IMR-90 (cell line): Measurements from ENCODE around the gene GCK. TPM values are rescaled to one million over a fixed set of nuclear protein-coding genes. Genes with fewer than 3 reads are reported as not detected.

Experiments used
- ATAC-seq: fragments of 200-7000 bp; cut with Tn5 transposase; 2 replicates; pipeline ENCODE4 v1.9.1; 2020; ENCODE audit warnings: low read depth, mild to moderate bottlenecking, moderate library complexity
- BruUV-seq: library from RNA; stranded (reverse); fragments of 400-500 nt; replicated peaks from 2 replicates; lab custom pipeline; 2021; lab: Mats Ljungman, UMichigan
- CTCF ChIA-PET: fragments of 300-600 bp; formaldehyde crosslinking; extraction: SDS; loops from one replicate; lab custom pipeline; 2021; ENCODE audit warnings: antibody characterized with exemption; lab: Yijun Ruan, JAX
- POLR2A ChIA-PET: fragments of 300-600 bp; sonication (Branson Sonifier 250); formaldehyde crosslinking; loops from one replicate; lab custom pipeline; 2022; ENCODE audit warnings: antibody characterized with exemption; ENCODE audit not compliant: unreplicated experiment; lab: Charles Lee
- DNase-seq: peaks from one replicate; pipeline ENCODE4 v3.0.0; 2013
- H2AFZ ChIP-seq: replicated peaks from 2 replicates; pipeline ENCODE3; 2013; ENCODE audit warnings: low read length, mild to moderate bottlenecking; ENCODE audit not compliant: poor library complexity
- H2AK5ac ChIP-seq: 2 replicates; pipeline ENCODE4 v1.6.1; 2013; ENCODE audit warnings: low read depth, low read length, inconsistent platforms
- H2AK9ac ChIP-seq: replicated peaks from 2 replicates; pipeline ENCODE3; 2013; ENCODE audit warnings: mild to moderate bottlenecking, low read depth, low read length, moderate library complexity; ENCODE audit not compliant: poor library complexity
- H2BK120ac ChIP-seq: 2 replicates; pipeline ENCODE4 v1.6.1; 2013; ENCODE audit warnings: low read depth, low read length, inconsistent platforms
- H2BK15ac ChIP-seq: 3 replicates; pipeline ENCODE4 v1.6.1; 2013; ENCODE audit warnings: low read depth, low read length, inconsistent platforms
- H2BK20ac ChIP-seq: 2 replicates; pipeline ENCODE4 v1.6.1; 2013; ENCODE audit warnings: low read depth, mild to moderate bottlenecking, inconsistent platforms, low read length, moderate library complexity
- H2BK5ac ChIP-seq: 2 replicates; pipeline ENCODE4 v1.6.1; 2013; ENCODE audit warnings: mild to moderate bottlenecking, low read depth, low read length, inconsistent platforms; ENCODE audit not compliant: poor library complexity, severe bottlenecking
- H3K14ac ChIP-seq: replicated peaks from 2 replicates; pipeline ENCODE4 v1.6.1; 2013; ENCODE audit warnings: low read depth, low read length, inconsistent platforms
- H3K18ac ChIP-seq: 2 replicates; pipeline ENCODE4 v1.6.1; 2013; ENCODE audit warnings: low read depth, low read length, control low read depth
- H3K23ac ChIP-seq: 2 replicates; pipeline ENCODE4 v1.6.1; 2013; ENCODE audit warnings: low read depth, low read length, inconsistent platforms
- H3K27ac ChIP-seq: 2 replicates; pipeline ENCODE4 v1.5.1; 2013; ENCODE audit warnings: mild to moderate bottlenecking, control low read depth, low read length; ENCODE audit not compliant: insufficient read depth
- H3K27me3 ChIP-seq: 2 replicates; pipeline ENCODE4 v1.6.1; 2013; ENCODE audit warnings: low read length; ENCODE audit not compliant: control insufficient read depth, insufficient read depth
- H3K36me3 ChIP-seq: 2 replicates; pipeline ENCODE4 v1.6.1; 2013; ENCODE audit warnings: low read length, mixed read lengths; ENCODE audit not compliant: control insufficient read depth, insufficient read depth
- H3K4ac ChIP-seq: 2 replicates; pipeline ENCODE4 v1.6.1; 2013; ENCODE audit warnings: low read depth, low read length, inconsistent platforms
- H3K4me1 ChIP-seq: 2 replicates; pipeline ENCODE4 v1.6.1; 2013; ENCODE audit warnings: low read length, mixed read lengths; ENCODE audit not compliant: control insufficient read depth, insufficient read depth
- H3K4me2 ChIP-seq: 2 replicates; pipeline ENCODE4 v1.6.1; 2013; ENCODE audit warnings: low read depth, mild to moderate bottlenecking, control low read depth, low read length, moderate library complexity
- H3K4me3 ChIP-seq: 2 replicates; pipeline ENCODE4 v1.5.1; 2013; ENCODE audit warnings: low read depth, mild to moderate bottlenecking, control low read depth, low read length, moderate library complexity; ENCODE audit not compliant: insufficient read depth
- H3K56ac ChIP-seq: 2 replicates; pipeline ENCODE4 v1.6.1; 2013; ENCODE audit warnings: low read length, inconsistent platforms; ENCODE audit not compliant: insufficient read depth; ENCODE audit errors: extremely low read depth
- H3K79me1 ChIP-seq, 2 experiments: 2 replicates each; pipeline ENCODE4 v1.6.1; 2013; ENCODE audit warnings: low read length in 2 of 2, inconsistent platforms in 1 of 2, low read depth in 1 of 2
- H3K9ac ChIP-seq: 2 replicates; pipeline ENCODE4 v1.6.1; 2013; ENCODE audit warnings: low read depth, low read length, control low read depth
- H3K9me1 ChIP-seq: 2 replicates; pipeline ENCODE4 v1.6.1; 2013; ENCODE audit warnings: low read length, inconsistent platforms; ENCODE audit not compliant: insufficient read depth
- H3K9me3 ChIP-seq: 2 replicates; pipeline ENCODE4 v1.6.1; 2013; ENCODE audit warnings: low read length; ENCODE audit not compliant: control insufficient read depth, insufficient read depth
- H4K20me1 ChIP-seq: 2 replicates; pipeline ENCODE4 v1.6.1; 2013; ENCODE audit warnings: low read length, inconsistent platforms; ENCODE audit not compliant: insufficient read depth
- H4K5ac ChIP-seq: 2 replicates; pipeline ENCODE4 v1.6.1; 2013; ENCODE audit warnings: mild to moderate bottlenecking, low read depth, low read length, control low read depth
- H4K8ac ChIP-seq, 2 experiments: 2 replicates each; pipeline ENCODE4 v1.6.1; 2013; ENCODE audit warnings: low read depth in 2 of 2, low read length in 2 of 2, control low read depth in 1 of 2, inconsistent platforms in 1 of 2
- H4K91ac ChIP-seq: 2 replicates; pipeline ENCODE4 v1.6.1; 2013; ENCODE audit warnings: low read depth, low read length, inconsistent platforms; ENCODE audit not compliant: insufficient read depth
- BHLHE40 ChIP-seq: fragments of 150-350 bp; IDR thresholded peaks from 2 replicates; pipeline ENCODE4 v1.6.1; 2016; ENCODE audit warnings: mild to moderate bottlenecking, low read depth, low read length
- CEBPB ChIP-seq: IDR thresholded peaks from 2 replicates; pipeline ENCODE4 v1.6.1; 2012; ENCODE audit warnings: low read depth, low read length, improper control_type of control experiment
- CHD1 ChIP-seq: IDR thresholded peaks from 2 replicates; pipeline ENCODE4 v1.6.1; 2012; ENCODE audit warnings: low read depth, low read length, improper control_type of control experiment
- CTCF ChIP-seq: conservative IDR thresholded peaks from 2 replicates; pipeline ENCODE4 v1.5.1; 2012; ENCODE audit warnings: mild to moderate bottlenecking, low read depth, low read length, improper control_type of control experiment
- FOS ChIP-seq: fragments of 150-350 bp; IDR thresholded peaks from 2 replicates; pipeline ENCODE4 v1.6.1; 2016; ENCODE audit warnings: low read depth, low read length
- MAFK ChIP-seq: IDR thresholded peaks from 2 replicates; pipeline ENCODE4 v1.6.1; 2012; ENCODE audit warnings: low read depth, low read length, improper control_type of control experiment
- MAZ ChIP-seq: IDR thresholded peaks from 2 replicates; pipeline ENCODE4 v1.6.1; 2012; ENCODE audit warnings: low read depth, mild to moderate bottlenecking, low read length, improper control_type of control experiment, moderate library complexity, borderline replicate concordance
- MXI1 ChIP-seq: IDR thresholded peaks from 2 replicates; pipeline ENCODE4 v1.6.1; 2012; ENCODE audit warnings: low read depth, mild to moderate bottlenecking, low read length, moderate library complexity, borderline replicate concordance
- NFE2L2 ChIP-seq: fragments of 150-350 bp; IDR thresholded peaks from 2 replicates; pipeline ENCODE4 v1.6.1; 2016; ENCODE audit warnings: low read depth, mild to moderate bottlenecking, low read length
- POLR2A ChIP-seq: IDR thresholded peaks from 2 replicates; pipeline ENCODE4 v1.6.1; 2012; ENCODE audit warnings: mild to moderate bottlenecking, low read depth, low read length
- RAD21 ChIP-seq: IDR thresholded peaks from 2 replicates; pipeline ENCODE4 v1.6.1; 2012; ENCODE audit warnings: low read length, improper control_type of control experiment
- RCOR1 ChIP-seq: IDR thresholded peaks from 2 replicates; pipeline ENCODE4 v1.6.1; 2012; ENCODE audit warnings: mild to moderate bottlenecking, low read length, improper control_type of control experiment; ENCODE audit not compliant: insufficient replicate concordance
- RFX5 ChIP-seq: IDR thresholded peaks from 2 replicates; pipeline ENCODE4 v1.8.0; 2012; ENCODE audit warnings: low read depth, mild to moderate bottlenecking, low read length, moderate library complexity
- SMC3 ChIP-seq: fragments of 150-350 bp; IDR thresholded peaks from 2 replicates; pipeline ENCODE4 v1.6.1; 2016; ENCODE audit warnings: low read depth, mild to moderate bottlenecking, antibody characterized with exemption, low read length, moderate library complexity
- USF2 ChIP-seq: fragments of 150-350 bp; IDR thresholded peaks from 2 replicates; pipeline ENCODE4 v1.6.1; 2017; ENCODE audit warnings: mild to moderate bottlenecking, antibody characterized with exemption, low read length, low read depth
- WGBS, 2 experiments: methylation state at CpG; one replicate each; pipeline versions ENCODE4 v1.1.5 to v1.1.7; 2013; ENCODE audit warnings: missing lambda C conversion rate in 2 of 2; ENCODE audit not compliant: insufficient read length in 1 of 2; ENCODE audit errors: extremely low coverage in 2 of 2; 5-methylcytosine and 5-hydroxymethylcytosine counted together
- dilution Hi-C: fragments of 300-500 bp; cut with HindIII; formaldehyde crosslinking; loops from one replicate; pipeline ENCODE4 v1.14.3; 2018; ENCODE audit warnings: low sequenced_read_pairs; ENCODE audit not compliant: unreplicated experiment
- in situ Hi-C: fragments of 300-500 bp; cut with MboI; formaldehyde crosslinking; loops from 3 replicates; pipeline ENCODE4 v1.14.3; 2019; ENCODE audit warnings: low sequenced_read_pairs, inconsistent platforms, mixed read lengths
- intact Hi-C: fragments of 100-400 bp; cut with micrococcal nuclease; formaldehyde crosslinking; loops from 2 replicates; pipeline ENCODE4 v1.10.0; 2022
- polyA plus RNA-seq, 3 experiments: library from polyadenylated mRNA; depleted of rRNA; stranded (reverse); fragments of >200 nt; gene quantifications; 2 replicates each; pipeline ENCODE4 v1.2.3, GENCODE V29; 2012; ENCODE audit warnings: low replicate concordance in 1 of 3
- total RNA-seq: library from RNA; depleted of rRNA; stranded (reverse); fragments of >200 nt; gene quantifications from 2 replicates; pipeline ENCODE4 v1.2.3, GENCODE V29; 2012
- TF ChIP-seq, protein P1 (sequence below): fragments of 150-350 bp; IDR thresholded peaks from 2 replicates; pipeline ENCODE4 v1.6.1; 2016; ENCODE audit warnings: low read depth, mild to moderate bottlenecking, low read length, moderate library complexity, borderline replicate concordance

The GCK gene
- total and polyA plus RNA-seq, 2 of the 4 experiments (the other 2 are of a cell fraction), result 0.14 to 0.18 TPM

DNA sequence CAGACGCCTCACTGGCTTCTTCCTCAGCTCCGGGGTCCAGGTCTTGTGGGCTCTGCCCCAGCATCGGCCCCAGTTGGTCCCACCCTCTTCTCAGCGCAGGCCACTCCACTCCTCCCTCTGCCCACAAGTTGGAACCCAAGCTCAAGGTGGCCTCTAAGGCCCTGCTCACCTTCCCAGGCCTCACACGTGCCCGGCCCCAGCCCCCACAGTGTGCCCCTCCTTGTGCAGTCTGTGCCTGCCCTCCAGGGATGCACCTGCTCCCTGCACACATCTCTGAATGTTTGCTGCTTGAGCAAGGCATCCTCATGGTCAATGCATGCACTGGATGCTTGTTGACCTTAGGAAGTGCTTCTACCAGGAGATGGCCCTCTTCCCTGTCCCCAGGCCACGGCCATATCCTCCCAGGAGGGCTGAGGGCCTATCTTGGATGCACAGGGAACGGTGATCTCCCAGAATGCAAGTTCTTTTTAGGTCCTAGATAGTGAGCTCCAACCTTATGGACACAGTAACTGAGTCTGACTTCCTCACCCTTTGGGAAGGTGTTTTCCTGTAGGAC is 92.8 kb downstream of the GCK start:
- WGBS, 2 experiments, result 85% methylated on average over 8 of the region's 8 CpGs; no CpG with 5 or more reads in 1 of the 2 experiments
- CTCF ChIA-PET, result no interaction called here
- dilution Hi-C loops, result no loop called here
- no peak overlapping the region for H2BK5ac ChIP-seq
- TF ChIP-seq SMC3 (no peak), USF2 (no peak), CTCF (no peak), FOS (no peak), RCOR1 (no peak), MAFK (no peak), BHLHE40 (no peak), MAZ (no peak), RFX5 (no peak), POLR2A (no peak), CEBPB (no peak), RAD21 (no peak), NFE2L2 (no peak), MXI1 (no peak), CHD1 (no peak)
- TF ChIP-seq, protein P1, sequence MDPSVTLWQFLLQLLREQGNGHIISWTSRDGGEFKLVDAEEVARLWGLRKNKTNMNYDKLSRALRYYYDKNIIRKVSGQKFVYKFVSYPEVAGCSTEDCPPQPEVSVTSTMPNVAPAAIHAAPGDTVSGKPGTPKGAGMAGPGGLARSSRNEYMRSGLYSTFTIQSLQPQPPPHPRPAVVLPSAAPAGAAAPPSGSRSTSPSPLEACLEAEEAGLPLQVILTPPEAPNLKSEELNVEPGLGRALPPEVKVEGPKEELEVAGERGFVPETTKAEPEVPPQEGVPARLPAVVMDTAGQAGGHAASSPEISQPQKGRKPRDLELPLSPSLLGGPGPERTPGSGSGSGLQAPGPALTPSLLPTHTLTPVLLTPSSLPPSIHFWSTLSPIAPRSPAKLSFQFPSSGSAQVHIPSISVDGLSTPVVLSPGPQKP, result no peak
- no peak overlapping the region for H3K27ac ChIP-seq
- H4K5ac ChIP-seq, result no peak overlapping the region
- H3K27me3 ChIP-seq, result no peaks in the 10 kb centered on the region
- H3K4ac ChIP-seq, result no peak overlapping the region
- no peak overlapping the region for H3K4me2 ChIP-seq
- H2AK5ac ChIP-seq, result no peak overlapping the region
- no TSS peak for BruUV-seq
- H3K23ac ChIP-seq, result no peak overlapping the region
- POLR2A ChIA-PET, result no interaction called here
- H3K4me3 ChIP-seq, result no peak overlapping the region
- no peak overlapping the region for H2BK120ac ChIP-seq
- H2AK9ac ChIP-seq, result no peak overlapping the region
- intact Hi-C loops, result no loop called here
- no peak for DNase-seq
- no peaks in the 10 kb centered on the region for H3K36me3 ChIP-seq
- ATAC-seq, result no peak
- no peak overlapping the region for H2BK20ac ChIP-seq
- no peaks in the 10 kb centered on the region for H4K20me1 ChIP-seq
- no peak overlapping the region for H4K8ac ChIP-seq
- H3K79me1 ChIP-seq, result no peaks in the 10 kb centered on the region
- H3K4me1 ChIP-seq, result peaks cover 18% of the 10 kb centered on the region
- no peak overlapping the region for H3K14ac ChIP-seq
- in situ Hi-C loops, result no loop called here
- no peaks in the 10 kb centered on the region for H3K9me3 ChIP-seq
- no peak overlapping the region for H3K18ac ChIP-seq
- no peak overlapping the region for H2BK15ac ChIP-seq
- peak overlapping the region; percentile 54 for H2AFZ ChIP-seq
- no peak overlapping the region for H4K91ac ChIP-seq
- H3K56ac ChIP-seq, result no peak overlapping the region
- peaks cover 11% of the 10 kb centered on the region; the same call in 1 of the 2 replicates for H3K9me1 ChIP-seq
- H3K9ac ChIP-seq, result no peak overlapping the region
